HG03460 (cell line): ENCODE results near the gene CLDN17.

Source experiments
- ATAC-seq: cut with Tn5 transposase; IDR thresholded peaks from one replicate; pipeline ENCODE4 v1.9.1; 2021; ENCODE audit not compliant: unreplicated experiment

The CLDN17 gene

DNA sequence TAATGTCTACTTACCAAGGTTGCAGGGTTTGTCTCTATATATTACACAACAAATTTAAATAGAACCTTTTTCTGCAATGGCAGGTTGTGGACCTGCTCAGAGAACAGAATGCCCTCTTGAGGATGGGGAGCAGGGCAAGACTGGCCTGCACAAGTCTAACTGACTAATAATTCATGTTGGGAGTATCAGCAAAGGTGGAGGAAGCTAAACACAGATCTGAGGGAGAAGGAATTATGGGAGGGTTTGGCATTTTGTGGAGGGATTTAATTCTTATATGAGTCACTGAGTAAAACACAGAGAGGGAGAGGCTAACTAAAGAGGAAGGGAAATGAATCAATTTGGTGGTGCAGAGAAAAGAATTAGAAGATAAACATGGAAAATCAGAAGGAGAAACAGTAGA lies 40.0 kb downstream of the CLDN17 start:
- no peak for ATAC-seq

DNA sequence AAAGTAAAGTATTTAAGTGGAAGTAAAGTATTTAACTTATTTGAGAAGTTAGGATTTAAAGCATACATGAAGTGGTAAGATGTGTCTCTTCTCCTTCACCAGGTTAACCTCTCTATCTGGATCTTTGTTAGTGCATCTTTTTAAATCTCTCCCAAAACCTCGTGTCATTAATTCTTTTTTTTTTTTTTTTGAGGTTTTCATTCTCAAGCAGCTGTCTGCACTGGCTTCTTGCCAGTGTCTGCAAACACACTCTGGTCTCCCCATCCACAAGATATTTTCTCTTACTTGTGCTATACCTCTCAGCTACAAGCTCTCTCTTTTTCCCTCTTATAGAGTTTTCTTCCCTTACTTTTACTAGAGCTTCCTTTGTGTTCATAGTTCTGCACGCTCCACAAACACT lies 49.0 kb downstream of the CLDN17 start:
- ATAC-seq = no peak

DNA sequence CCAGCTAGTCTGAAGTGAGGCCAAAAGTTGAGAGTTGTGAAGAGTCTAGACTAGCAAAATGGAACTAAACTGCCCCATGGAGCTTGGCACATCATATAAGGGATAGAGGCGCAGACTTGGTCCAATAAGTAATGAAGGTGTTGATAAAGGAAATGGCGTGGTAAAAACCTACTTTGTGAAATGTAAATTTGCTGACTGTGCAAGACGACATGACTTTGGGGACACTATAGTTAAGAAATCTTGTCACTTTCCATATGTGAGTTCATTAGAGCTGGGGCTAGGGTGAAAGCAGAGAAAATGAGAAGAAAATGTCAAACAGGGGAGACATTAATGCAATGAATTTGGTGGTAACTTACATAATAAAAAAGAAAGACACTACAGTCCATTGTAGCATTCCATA lies 50.1 kb downstream of the CLDN17 start:
- ATAC-seq = no peak
